GM21528 (cell line): ENCODE results near the gene PAPPA2.
"Not testable (repeated sequence)": the region's sequence is repeated elsewhere in the genome, so short reads cannot be mapped to it uniquely, and the experiment has no call there.

Experiments
- ATAC-seq: cut with Tn5 transposase; IDR thresholded peaks from one replicate; pipeline ENCODE4 v1.9.1; 2021; ENCODE audit warnings: mild to moderate bottlenecking, moderate library complexity; ENCODE audit not compliant: unreplicated experiment, low FRiP score

The PAPPA2 gene

DNA sequence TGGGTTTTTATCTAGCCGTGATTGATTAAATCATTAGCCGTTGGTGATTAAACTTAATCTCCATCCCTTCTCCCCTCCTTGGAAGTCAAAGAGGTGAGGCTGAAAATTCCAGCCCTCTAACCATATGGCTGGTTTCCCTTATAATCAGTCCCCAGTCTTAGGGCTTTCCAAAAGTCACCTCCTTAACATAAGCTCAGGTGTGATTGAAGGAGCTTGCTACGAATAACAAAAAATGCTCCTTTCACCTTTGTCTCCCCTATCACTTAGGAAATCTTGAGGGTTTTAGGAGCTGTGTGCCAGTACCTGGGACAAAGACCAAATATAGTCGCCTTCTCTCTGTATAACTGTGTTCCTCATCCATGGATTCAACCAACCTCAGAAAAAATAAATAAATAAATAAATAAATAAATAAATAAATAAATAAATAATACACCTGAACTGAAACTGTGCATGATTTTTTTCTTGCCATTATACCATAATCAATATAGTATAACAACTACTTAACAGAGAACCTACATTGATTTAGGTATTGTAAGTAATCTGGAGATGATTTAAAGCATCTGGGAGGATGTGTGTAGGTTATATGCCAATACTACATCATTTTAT, 82.2 kb downstream of the PAPPA2 start:
- no peak for ATAC-seq

DNA sequence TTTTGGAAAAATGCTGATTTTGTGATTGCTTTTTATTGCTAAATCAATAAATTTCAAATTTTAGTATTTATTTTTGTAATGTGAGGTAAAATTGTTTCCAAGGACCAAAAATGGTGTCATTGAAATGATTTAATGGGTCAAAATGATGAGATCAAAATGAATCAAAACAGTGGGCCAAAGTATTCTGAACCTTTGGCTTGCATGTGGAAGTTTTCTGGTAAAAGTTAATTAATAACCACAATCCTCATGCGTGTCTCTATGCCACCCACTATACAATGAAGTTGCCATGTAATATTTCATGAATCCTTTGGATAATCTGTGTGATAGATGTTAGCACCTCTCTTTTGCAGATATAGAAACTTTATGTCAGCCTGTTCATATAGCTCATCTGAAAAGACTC, 83.8 kb downstream of the PAPPA2 start:
- no peak for ATAC-seq

DNA sequence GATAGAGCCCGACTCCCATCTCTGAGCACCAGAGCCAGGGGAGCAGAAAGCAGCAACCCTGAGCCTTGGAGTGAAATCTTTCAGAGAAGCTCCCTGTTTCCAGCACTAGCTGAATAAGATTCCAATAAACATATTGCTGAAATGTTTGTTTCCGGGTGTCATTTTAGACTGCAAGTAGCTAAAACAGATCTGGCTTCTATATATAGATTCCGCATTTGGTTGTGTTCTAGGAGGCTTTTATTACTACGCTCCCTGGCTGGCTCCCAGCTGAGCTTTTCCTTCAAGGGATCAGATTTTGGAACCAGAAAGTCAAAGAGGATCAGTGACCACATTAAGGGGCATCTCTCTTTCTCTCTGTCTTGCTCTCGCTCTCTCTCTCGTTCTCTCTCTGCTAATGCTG, 88.2 kb downstream of the PAPPA2 start:
- no peak for ATAC-seq

DNA sequence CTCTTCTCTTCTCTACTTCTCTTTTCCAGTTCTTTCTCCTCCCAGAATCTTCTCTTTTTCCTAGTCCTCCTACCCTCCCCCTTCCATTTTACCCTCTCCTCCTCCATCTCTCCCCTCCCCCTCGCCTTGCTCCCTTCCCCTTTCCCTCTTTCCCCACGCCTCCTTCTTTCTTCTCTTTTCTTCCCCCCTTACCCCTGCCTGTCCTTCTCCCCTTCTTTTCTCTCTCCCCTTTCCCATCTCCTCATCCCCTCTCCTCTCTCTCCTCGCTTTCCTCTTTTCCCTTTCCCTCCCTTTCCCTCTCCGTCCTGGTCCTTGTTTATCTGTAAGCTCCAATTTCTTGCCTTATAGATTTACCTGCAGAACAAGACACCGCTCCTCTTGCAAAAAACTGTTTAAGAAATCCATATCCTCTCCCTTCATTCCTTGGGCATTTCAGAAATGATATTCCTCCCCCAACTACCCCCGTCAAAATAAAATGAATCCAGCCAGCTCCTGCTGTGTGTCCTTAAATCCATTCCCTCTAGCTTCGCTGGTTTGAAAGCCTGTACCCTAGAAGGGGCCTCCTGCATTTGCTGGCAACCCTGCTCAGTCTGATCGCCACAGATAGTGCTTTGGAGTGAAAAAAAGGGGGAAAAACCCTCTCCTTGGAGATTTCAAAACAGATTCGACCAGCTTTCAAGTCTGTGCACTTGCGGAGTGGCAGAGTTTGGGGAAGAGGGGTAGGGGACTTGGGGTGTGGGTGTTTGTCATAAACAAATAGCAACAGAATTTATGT, 89.4 kb downstream of the PAPPA2 start:
- no peak for ATAC-seq

DNA sequence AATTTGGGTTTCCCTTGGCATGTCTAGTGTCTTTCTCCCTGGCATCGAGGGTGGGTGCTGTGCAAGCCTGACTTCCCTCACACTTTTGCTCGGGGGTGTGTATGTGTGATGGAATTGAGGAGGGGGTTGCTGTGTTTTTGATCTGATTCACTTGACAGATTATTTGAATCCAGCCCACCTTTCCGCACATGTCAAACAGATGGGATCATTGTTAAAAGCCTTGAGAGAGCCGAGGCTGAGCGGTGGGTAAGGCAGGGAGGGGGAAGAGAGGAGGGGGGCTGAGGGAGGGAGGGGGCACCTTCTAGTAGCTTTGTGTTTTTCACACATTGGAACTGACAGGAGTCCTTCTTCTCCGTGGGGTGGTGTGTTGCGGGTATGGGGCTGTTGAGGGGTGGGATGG, 90.0 kb downstream of the PAPPA2 start:
- no peak for ATAC-seq

DNA sequence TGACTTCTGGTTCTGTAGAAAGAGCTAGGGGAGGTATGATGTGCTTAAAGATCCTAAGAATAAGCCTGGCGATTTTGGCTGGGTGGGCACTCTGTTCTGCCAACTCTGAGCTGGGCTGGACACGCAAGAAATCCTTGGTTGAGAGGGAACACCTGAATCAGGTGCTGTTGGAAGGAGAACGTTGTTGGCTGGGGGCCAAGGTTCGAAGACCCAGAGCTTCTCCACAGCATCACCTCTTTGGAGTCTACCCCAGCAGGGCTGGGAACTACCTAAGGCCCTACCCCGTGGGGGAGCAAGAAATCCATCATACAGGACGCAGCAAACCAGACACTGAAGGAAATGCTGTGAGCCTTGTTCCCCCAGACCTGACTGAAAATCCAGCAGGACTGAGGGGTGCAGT, 93.3 kb downstream of the PAPPA2 start:
- ATAC-seq, result no peak

DNA sequence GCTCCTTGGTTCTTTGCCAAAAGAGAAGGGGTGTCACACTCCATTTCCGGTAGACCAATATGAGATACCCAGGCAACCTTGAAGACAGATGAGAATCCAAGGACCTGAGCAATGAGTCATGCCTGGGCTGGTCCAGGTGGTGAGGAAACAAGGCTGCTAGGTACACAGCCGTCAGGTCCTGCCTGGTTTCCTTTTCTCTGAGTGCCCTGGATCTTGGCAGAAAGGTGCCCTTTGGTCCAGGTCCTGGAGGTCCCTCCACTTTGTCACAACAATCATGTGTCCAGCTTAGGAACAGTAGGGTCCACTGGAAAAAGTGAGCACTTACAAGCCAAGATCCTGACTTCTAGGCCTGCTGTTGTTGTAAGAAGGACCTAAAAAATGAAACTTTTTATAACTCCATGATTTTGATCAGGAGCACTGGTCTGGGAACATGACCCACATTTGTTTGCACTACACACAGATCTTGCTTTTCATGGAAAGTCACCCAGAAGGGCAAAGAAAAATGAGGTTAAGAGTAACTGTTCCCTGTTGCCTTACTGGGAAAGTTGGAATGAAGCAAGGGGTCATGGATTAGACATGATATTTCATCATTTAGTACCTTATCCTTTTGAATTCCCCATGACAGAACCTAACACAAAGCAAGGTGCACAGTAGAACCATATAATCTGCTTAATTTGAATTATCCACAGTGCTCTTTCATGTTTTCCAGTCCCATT, 94.7 kb downstream of the PAPPA2 start:
- no peak for ATAC-seq

DNA sequence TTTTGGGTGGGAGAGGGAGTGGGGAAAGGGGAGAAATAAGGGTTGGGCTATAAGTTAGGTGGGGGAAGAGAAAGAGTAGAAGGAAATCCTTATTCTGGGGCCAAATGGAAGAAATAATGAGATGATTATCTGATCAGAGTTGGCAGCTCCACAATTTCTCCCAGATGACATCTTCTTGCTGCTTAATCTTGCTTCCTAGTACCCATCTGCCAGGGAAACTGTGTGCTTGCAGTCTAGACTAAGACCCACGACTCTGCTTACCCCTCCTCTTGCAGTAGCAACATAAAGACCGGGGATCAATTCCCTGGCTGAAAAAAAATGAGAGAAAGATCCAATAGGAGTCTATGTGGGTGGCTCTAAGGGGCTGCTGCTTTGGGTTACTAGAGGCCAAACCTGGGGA, 95.6 kb downstream of the PAPPA2 start:
- ATAC-seq, result no peak

DNA sequence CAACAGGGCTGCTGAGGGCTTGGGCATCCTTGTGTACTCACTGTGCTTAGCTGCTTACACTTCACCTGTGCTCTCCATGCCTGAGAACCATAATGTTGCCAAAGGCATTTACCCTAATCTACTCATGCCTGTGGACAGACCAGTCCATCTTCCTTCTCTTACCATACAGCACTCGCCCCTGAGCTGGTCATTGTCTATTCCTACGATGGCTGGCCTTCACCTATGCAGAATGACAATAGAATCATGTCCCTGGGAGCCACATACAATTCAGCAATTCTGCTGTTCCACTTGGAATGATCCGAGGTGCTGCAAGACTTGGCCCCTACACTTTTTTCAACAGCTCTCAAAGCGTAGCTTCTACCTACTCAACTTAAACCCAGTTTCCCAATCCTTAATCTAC, 96.5 kb downstream of the PAPPA2 start:
- ATAC-seq, result no peak

DNA sequence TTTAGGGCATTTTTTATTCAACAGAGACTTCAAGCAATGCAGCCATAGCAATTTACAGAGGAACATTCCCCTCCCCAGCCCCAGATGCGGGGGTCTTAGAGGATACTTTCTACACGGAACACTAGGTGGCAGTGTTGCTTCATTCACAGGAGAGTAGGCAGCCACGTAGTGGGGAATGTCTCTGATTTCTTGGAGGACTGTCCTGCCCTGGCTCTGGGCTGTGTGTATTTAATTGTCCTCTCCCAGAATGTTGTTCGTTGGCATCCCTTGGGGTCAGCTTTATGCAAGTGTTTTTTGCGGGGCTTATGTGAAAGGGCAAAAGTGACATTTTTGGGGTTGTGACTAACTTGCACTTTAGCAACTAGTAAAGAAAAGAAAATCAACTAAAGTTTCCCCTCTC, 96.9 kb downstream of the PAPPA2 start:
- no peak for ATAC-seq

DNA sequence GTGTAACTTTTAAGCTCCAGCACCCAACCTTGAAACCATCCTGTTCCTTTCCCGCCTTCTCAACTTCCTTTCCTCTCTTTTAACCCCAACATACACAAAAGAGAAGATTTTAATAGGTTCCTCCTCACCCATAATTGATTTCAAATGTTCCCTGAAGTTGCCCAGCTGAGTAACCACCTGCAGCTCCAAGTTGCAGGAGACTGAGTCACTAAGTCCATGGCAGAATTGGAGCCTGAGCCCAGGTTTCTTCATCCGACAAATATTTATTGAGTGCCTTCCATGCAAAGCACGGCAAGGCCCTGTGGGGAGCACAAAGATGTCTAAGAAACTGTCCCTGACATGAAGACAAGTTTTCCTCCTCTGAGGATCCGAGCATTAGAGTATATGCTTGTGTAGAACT, 97.7 kb downstream of the PAPPA2 start:
- no peak for ATAC-seq

DNA sequence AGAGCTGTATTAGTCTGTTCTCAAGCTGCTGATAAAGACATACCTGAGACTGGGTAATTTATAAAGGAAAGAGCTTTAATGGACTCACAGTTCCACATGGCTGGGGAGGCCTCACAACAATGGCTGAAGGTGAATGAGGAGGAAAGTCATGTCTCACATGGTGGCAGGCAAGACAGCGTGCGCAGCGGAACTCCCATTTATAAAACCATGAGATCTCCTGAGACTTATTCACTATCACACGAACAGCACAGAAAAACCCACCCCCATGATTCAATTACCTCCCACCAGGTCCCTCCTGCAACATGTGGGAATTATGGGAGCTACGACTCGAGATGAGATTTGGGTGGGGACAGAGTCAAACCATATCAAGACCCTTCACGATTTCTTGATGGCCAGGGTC, 98.8 kb downstream of the PAPPA2 start:
- ATAC-seq, result not testable (repeated sequence)

DNA sequence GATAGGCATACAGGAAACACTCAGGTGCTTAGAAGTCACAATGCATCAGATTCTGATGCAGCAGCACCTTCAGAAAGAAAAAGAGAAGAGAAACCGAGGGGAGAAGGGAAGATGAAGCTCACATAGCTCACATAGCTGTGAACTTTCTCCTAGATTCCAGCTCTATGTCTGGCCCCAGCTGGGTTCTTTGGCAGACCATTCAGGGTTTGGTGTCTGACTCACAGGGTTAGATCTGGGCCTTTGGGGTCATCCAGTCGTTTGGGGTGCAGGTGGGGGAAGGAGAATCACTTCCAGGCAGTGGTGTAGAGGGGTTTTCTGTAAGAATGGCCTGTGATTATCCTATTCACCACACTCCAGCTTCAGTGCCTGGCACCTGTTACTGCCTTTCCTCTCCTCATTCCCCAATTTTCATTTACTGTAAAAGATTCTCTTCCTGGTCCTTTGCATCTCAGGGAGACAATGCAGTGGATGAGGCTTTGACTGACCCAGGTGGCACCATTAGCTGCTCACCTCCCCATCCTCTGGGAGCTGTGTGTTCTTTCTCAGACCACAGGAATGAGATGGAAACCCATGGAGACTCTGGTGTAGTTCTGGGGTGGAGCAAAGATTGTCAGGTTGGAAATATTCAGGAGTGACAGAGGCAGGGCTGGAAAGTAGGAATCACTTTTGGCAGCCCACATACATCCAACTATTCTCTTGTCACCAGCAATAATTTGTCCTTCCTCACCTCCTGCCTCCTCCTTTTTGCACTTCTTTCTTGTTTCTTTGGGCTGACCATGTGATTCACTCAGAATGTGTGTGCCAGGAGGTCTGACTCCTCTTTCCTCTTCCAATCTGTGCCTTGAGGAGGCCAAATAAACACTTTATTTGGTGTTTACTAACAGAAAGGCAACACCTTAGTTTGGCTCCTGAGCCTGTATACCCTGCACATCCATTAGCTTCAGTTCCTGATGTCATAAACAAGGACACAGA, 103.3 kb downstream of the PAPPA2 start:
- ATAC-seq, result no peak

DNA sequence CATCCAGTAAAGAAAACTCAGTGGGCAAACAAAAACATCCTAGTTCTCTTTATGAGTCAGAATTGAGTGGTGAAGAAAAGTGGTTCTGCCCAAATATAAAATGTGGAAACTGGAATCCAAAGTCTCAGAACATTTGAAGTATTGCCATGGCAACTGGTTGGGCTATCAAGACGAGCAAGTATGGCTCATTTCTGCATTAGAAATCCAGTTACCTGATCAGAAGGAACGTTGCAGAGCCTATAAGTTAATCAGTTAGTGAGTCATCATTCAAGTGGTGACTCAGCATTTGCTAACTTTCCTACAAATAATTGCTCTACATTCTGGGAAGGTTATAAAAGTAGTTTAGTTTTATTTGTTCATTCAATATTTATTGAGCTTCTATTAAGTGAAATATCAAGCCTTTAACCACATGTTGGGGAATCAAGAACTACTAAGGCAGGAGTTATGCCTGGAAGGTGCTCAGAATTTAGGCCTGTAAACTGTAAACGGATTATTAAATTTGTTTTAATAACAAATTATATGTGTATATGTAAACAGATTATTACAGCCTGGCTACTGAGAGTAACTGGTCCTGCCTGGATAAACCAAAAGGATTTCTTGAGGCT, 104.3 kb downstream of the PAPPA2 start:
- ATAC-seq, result no peak

DNA sequence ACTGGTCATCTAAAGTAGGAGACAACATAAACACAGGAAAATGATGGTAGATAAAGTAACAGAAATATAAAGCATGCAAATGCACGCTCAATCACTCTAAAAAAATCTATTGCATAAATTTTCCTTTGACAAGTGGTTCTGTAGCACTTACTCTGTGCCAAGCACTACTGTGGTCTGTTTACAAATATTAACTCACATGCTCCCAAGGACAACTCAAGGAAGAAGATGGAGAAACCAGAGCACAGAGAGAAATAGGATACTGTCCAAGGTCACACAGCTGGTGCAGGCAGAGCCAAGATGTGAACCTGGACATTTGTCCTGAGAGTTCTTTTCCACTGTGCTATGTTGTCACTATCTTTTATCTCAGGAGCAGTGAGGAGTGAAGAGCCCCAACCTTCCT, 105.2 kb downstream of the PAPPA2 start:
- ATAC-seq, result no peak

DNA sequence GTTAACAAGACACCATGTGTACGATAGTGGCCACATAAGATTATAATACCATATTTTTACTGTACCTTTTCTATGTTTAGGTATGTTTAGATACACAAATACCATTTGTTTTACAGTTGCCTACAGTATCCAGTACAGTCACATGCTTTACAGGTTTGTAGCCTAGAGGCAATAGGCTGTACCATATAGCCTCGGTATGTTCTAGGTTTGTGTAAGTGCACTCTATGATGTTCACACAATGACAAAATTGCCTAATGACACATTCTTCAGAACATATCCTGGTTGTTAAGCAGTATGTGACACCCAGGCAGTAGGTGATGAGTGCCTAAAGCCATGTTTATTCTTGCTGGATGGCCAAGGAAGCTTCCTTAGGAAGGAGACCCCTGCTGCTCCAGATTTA, 111.8 kb downstream of the PAPPA2 start:
- no peak for ATAC-seq

DNA sequence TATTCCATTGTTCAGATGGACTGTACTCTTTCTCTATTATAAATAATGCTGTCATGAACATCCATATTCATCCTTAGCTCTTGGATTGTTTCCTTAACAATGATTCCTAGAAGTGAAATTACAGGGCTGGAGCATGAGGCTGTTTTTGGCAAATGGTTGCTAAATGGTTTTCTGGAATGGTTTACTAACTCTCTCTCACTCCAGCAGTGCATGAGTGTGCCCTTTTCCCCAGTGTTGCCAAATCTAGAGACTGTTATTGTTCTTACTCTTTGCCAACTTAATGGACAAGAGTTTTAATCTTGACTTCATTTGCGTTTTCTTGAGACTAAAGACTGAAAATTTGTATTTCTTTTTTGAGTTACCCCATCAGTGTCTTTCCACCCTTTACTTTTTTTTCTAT, 113.0 kb downstream of the PAPPA2 start:
- no peak for ATAC-seq

DNA sequence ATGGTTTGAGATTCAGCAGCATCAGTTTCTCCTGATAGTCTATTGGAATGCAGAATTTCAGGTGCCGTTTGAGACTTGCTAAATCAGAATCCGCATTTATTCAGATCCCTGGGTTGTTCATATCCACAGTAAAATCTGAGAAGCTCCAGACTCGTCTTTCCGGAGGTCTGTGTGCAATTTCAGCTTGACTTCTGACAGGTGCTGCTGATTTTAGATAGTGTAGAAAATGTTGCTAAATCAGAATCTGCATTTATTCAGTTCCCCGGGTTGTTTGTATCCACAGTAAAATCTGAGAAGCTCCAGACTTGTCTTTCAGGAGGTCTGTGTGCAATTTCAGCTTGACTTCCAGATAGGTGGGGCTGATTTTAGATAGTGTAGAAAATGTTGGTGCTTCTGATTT, 113.7 kb downstream of the PAPPA2 start:
- ATAC-seq, result no peak

DNA sequence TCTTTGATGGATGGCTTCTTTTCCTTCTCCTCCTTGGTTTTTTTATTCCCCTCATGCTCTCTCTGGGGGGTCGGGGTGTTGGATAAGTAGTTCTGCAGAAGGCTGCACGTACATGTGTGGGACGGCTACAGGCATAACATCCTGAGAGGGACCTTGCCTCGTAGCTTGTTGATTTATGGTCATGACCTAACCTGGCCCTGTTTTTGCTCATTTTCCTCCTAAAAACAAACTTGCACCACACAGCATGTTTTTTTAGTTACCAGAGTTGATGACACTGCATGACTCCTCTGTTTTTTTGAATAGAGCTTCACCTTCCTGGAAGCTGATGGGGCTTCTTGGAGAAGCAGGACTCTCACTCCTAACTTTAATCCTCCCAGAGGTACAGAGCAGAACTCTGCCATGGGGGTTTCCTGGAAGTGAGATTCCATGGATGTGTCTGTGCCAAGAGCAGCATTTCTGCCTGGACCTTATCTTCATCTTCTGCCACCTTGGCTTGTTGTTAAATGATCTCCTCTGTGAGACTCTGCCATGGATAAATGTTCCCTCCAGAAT, 114.7 kb downstream of the PAPPA2 start:
- no peak for ATAC-seq

DNA sequence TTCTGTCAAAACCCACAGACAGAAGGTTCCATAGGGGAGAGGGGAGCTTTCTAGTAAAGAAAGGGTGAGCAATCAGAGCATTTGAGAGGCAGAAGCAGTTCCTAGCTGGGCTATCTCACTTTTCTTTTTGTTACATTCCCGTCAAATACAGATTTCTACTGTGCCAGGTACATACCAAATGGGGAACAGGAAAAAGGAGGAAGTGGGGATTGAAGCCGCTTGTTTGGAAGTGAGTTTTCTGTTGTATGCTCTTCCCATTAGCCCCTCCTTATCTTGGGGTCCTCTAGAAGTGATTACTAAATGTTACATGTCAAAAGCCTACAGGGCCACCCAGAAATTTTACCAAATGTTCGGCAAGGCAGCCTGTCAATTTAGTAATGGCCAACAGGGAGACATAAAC, 116.1 kb downstream of the PAPPA2 start:
- no peak for ATAC-seq
